AML-193 (cell line): ENCODE measurements around the gene SH2D4B.

ENCODE experiments used
- DNase-seq, 2 experiments: peaks; one replicate each; lab custom pipeline; 2025; lab: John Stamatoyannopoulos, UW

SH2D4B gene

GRCh38 chr10:80646366-80646765, 108.7 kb downstream of the SH2D4B start:
- DNase-seq, result no peak

- no peak for DNase-seq
Observed at GRCh38 chr10:80647173-80647833, 109.6 kb downstream of the SH2D4B start.

GRCh38 chr10:80648106-80648505, 110.4 kb downstream of the SH2D4B start:
- no peak for DNase-seq

GRCh38 chr10:80649183-80649582, 111.5 kb downstream of the SH2D4B start:
- DNase-seq, result no peak

GRCh38 chr10:80655898-80656297, 118.2 kb downstream of the SH2D4B start:
- DNase-seq, result no peak

GRCh38 chr10:80658068-80658467, 120.4 kb downstream of the SH2D4B start:
- DNase-seq, result no peak

GRCh38 chr10:80659289-80659688, 121.6 kb downstream of the SH2D4B start:
- no peak for DNase-seq

- no peak for DNase-seq
Observed at GRCh38 chr10:80660266-80660665, 122.6 kb downstream of the SH2D4B start.

GRCh38 chr10:80660736-80661135, 123.0 kb downstream of the SH2D4B start:
- DNase-seq, result peak; percentile 76 to 85

GRCh38 chr10:80661526-80661925, 123.8 kb downstream of the SH2D4B start:
- no peak for DNase-seq

- DNase-seq, result peak; percentile 34 to 43
Observed at GRCh38 chr10:80662429-80663261, 124.9 kb downstream of the SH2D4B start.

GRCh38 chr10:80664071-80664680, 126.5 kb downstream of the SH2D4B start:
- peak; percentile 36 to 48 for DNase-seq

- DNase-seq, result no peak
Observed at GRCh38 chr10:80669485-80669884, 131.8 kb downstream of the SH2D4B start.

- DNase-seq, result no peak
Observed at GRCh38 chr10:80670774-80671173, 133.1 kb downstream of the SH2D4B start.

GRCh38 chr10:80671847-80672246, 134.1 kb downstream of the SH2D4B start:
- DNase-seq, result no peak

GRCh38 chr10:80672613-80673012, 134.9 kb downstream of the SH2D4B start:
- DNase-seq, result no peak

- DNase-seq, result no peak
Observed at GRCh38 chr10:80674809-80675208, 137.1 kb downstream of the SH2D4B start.

- no peak for DNase-seq
Observed at GRCh38 chr10:80681142-80681541, 143.4 kb downstream of the SH2D4B start.

GRCh38 chr10:80684259-80684658, 146.6 kb downstream of the SH2D4B start:
- DNase-seq, result peak; percentile 35 to 54

GRCh38 chr10:80685355-80685754, 147.7 kb downstream of the SH2D4B start:
- no peak for DNase-seq

GRCh38 chr10:80686734-80687475, 149.2 kb downstream of the SH2D4B start:
- DNase-seq, result no peak

- DNase-seq, result no peak
Observed at GRCh38 chr10:80687476-80687789, 149.7 kb downstream of the SH2D4B start.
